AG09309 (cell line): Measurements from ENCODE around the gene ATP5MC2.

Source experiments
- DNase-seq: peaks from one replicate; pipeline ENCODE4 v3.0.0-alpha.2; 2010; ENCODE audit warnings: low read depth
- H3K4me3 ChIP-seq: 2 replicates; pipeline ENCODE4 v1.5.1; 2011; ENCODE audit warnings: mild to moderate bottlenecking, low read depth, low read length, moderate library complexity; ENCODE audit not compliant: control insufficient read depth
- CTCF ChIP-seq: IDR thresholded peaks from 2 replicates; pipeline ENCODE4 v1.5.1; 2011; ENCODE audit warnings: mild to moderate bottlenecking, low read depth, low read length, inconsistent platforms; ENCODE audit not compliant: insufficient read depth, control insufficient read depth; ENCODE audit errors: missing control alignments

ATP5MC2 gene

GRCh38 chr12:53626702-53627169 lies 49.1 kb downstream of the ATP5MC2 start:
- DNase-seq, result no peak
- TF ChIP-seq CTCF, result no peak
- peak overlapping the region; percentile 93 for H3K4me3 ChIP-seq

- H3K4me3 ChIP-seq, result peak within 1 kb of the TSS; percentile 93
- peak; percentile 89 for DNase-seq
- TF ChIP-seq CTCF, result no peak
These were observed 49.8 kb downstream of the ATP5MC2 start, which contains the start of gene ATF7 for GRCh38 chr12:53625946-53626701. ATF7 (minus strand) TSS chr12:53626382; CDS start chr12:53601000, 25,382 bp downstream.

DNA sequence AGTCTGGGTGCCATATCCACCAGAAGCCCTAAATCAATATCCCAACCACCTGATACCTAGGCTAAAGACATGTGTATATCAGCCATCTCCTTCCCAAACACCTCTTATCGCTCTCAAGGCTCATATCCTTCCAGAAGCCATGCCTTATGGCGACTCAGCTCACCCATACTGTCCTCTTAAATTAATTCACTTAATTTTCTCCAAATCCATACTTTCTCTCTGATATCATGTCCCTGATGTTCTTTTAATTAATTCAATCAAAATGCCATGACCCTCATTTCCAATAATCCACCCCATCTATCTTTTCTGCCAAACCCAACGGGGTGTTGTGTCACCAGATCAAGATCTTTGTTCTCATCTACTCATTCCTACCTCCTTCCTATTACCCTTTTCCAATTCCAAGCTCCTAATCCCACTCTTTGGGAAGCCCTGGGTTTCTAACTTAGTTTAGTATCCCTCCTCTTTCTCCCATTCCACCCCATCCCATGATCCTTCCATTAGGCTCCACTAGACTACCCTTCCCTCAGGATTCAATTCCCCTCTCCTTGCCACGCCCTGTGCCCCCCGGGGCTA lies 50.4 kb downstream of the ATP5MC2 start:
- no peak for TF ChIP-seq CTCF
- DNase-seq, result no peak

GRCh38 chr12:53624956-53625355 lies 50.9 kb downstream of the ATP5MC2 start:
- DNase-seq, result no peak
- TF ChIP-seq CTCF, result no peak
- peak overlapping the region; percentile 93 for H3K4me3 ChIP-seq

More for the DNA sequence above, 50.4 kb downstream of the ATP5MC2 start:
- peak overlapping the region; percentile 93 for H3K4me3 ChIP-seq

GRCh38 chr12:53624458-53624857 lies 51.4 kb downstream of the ATP5MC2 start:
- peak overlapping the region; percentile 93 for H3K4me3 ChIP-seq
- DNase-seq, result no peak
- no peak for TF ChIP-seq CTCF

DNA sequence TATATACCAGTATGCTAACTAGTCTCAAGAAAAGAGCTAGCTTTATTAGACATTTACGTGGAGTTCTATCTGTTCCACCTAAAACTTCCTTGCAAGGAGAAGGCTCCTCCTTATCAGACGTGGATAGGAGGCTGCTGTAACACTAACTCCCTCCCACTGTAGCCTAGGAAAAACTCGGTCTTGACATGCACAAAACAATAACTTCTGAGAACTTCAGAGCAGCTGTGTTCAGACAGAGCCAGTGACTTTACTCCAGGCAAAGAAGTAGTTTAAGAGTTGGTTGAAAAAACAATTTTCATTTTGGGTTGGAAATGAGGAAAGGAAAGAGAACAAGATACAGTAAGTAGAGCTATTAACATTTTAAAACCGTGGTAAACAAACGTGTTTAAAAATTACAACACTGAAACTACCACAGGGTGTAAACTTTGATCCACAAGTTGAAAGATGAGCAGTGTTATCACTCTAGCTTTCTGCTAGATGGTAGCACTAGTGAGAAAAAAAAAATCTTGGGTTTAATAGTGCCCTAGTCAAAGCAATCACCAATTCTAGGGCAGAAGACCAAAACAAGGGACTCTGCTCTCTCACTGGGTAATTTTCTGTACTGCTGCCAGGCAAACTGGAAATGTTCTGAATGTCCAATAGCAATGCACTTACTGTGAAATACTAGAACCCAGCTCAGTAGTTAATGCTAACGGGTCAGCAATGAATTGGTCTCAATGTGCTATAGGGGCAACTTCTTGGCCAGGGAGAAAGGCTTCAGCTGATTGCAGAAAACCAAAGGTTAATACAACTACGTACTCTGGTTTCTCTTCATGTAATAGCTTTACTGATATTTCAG lies 52.1 kb downstream of the ATP5MC2 start:
- TF ChIP-seq CTCF, result no peak
- peak overlapping the region; percentile 12 for H3K4me3 ChIP-seq
- no peak for DNase-seq
